Measurements from ENCODE around the gene NNT.

GRCh38 chr5:43608406-43608805, 5.4 kb downstream of the NNT start:
- TF ChIP-seq CTCF (IDR thresholded peaks at IDR 0.05) = no peak
- no peak for TF ChIP-seq POLR2A (IDR thresholded peaks at IDR 0.05)

All from heart left ventricle (tissue), 13 donors.